ENCODE measurements around the gene FAM120C.

DNA sequence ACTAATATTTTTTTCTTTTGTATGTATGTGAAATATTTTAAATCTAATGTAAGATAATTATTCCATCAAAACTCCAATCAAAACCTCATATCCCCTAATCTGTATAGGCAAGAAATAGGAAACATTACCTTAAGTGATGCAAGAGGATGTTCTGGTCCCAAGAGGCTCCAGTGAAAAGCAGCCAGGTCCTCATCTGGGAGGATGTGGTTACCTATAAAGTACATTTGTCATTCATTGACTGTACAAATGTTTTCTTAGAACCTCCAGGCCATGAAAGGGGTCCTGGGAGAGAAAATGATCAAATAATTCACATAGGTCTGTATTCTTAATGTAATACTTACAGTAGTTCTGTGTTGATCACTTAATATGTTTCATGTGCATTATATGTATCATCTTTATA lies 25.5 kb downstream of the FAM120C start:
- no peak for TF ChIP-seq POLR2A (IDR thresholded peaks at IDR 0.05)
- TF ChIP-seq, protein P1, sequence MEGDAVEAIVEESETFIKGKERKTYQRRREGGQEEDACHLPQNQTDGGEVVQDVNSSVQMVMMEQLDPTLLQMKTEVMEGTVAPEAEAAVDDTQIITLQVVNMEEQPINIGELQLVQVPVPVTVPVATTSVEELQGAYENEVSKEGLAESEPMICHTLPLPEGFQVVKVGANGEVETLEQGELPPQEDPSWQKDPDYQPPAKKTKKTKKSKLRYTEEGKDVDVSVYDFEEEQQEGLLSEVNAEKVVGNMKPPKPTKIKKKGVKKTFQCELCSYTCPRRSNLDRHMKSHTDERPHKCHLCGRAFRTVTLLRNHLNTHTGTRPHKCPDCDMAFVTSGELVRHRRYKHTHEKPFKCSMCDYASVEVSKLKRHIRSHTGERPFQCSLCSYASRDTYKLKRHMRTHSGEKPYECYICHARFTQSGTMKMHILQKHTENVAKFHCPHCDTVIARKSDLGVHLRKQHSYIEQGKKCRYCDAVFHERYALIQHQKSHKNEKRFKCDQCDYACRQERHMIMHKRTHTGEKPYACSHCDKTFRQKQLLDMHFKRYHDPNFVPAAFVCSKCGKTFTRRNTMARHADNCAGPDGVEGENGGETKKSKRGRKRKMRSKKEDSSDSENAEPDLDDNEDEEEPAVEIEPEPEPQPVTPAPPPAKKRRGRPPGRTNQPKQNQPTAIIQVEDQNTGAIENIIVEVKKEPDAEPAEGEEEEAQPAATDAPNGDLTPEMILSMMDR (IDR thresholded peaks at IDR 0.05): no peak
